ENCODE results near the gene ADORA1. TPM values are rescaled to one million over a fixed set of nuclear protein-coding genes. Genes with fewer than 3 reads are reported as not detected.

The ADORA1 gene
- total and polyA plus RNA-seq, 2 donors, result 1.1 to 1.4 TPM

- H3K4me3 ChIP-seq (ENCODE audit: low read depth, low read length), result no peak overlapping the region
- no peak overlapping the region for H3K27ac ChIP-seq (ENCODE audit: low read depth)
- 82% methylated on average over 5 of the region's 5 CpGs for WGBS
- DNase-seq (ENCODE audit: extremely low spot score), result no peak
- no peaks in the 10 kb centered on the region for H3K36me3 ChIP-seq (ENCODE audit: insufficient read depth)
- H3K4me1 ChIP-seq (ENCODE audit: insufficient read depth), result no peaks in the 10 kb centered on the region
Observed at GRCh38 chr1:203147376-203147775, 19.9 kb downstream of the ADORA1 start.

- H3K4me1 ChIP-seq (ENCODE audit: insufficient read depth), result no peaks in the 10 kb centered on the region
- DNase-seq (ENCODE audit: extremely low spot score), result no peak
- no peak overlapping the region for H3K27ac ChIP-seq (ENCODE audit: low read depth)
- no peak overlapping the region for H3K4me3 ChIP-seq (ENCODE audit: low read depth, low read length)
- WGBS, result 98% methylated on average over 5 of the region's 5 CpGs
- no peaks in the 10 kb centered on the region for H3K36me3 ChIP-seq (ENCODE audit: insufficient read depth)
Observed at GRCh38 chr1:203148127-203148526, 20.6 kb downstream of the ADORA1 start.

GRCh38 chr1:203148579-203148978, 21.1 kb downstream of the ADORA1 start:
- no peaks in the 10 kb centered on the region for H3K36me3 ChIP-seq (ENCODE audit: insufficient read depth)
- no peak overlapping the region for H3K27ac ChIP-seq (ENCODE audit: low read depth)
- 94% methylated on average over 12 of the region's 12 CpGs for WGBS
- no peak overlapping the region for H3K4me3 ChIP-seq (ENCODE audit: low read depth, low read length)
- no peaks in the 10 kb centered on the region for H3K4me1 ChIP-seq (ENCODE audit: insufficient read depth)
- no peak for DNase-seq (ENCODE audit: extremely low spot score)

- Histone ChIP-seq H3K36me3 (ENCODE audit: insufficient read depth) (no peaks in the 10 kb centered on the region), H3K27ac (ENCODE audit: low read depth) (no peak overlapping the region), H3K4me3 (ENCODE audit: low read depth, low read length) (no peak overlapping the region), H3K4me1 (ENCODE audit: insufficient read depth) (no peaks in the 10 kb centered on the region)
- no peak for DNase-seq (ENCODE audit: extremely low spot score)
- 79% methylated on average over 7 of the region's 7 CpGs for WGBS
Observed at GRCh38 chr1:203149188-203149840, 21.8 kb downstream of the ADORA1 start.

- DNase-seq (ENCODE audit: extremely low spot score), result no peak
- no peak overlapping the region for H3K27ac ChIP-seq (ENCODE audit: low read depth)
- no peaks in the 10 kb centered on the region for H3K36me3 ChIP-seq (ENCODE audit: insufficient read depth)
- no peak overlapping the region for H3K4me3 ChIP-seq (ENCODE audit: low read depth, low read length)
- WGBS, result 80% methylated on average over 9 of the region's 9 CpGs
- no peaks in the 10 kb centered on the region for H3K4me1 ChIP-seq (ENCODE audit: insufficient read depth)
Observed at GRCh38 chr1:203150511-203151297, 23.2 kb downstream of the ADORA1 start.

- DNase-seq (ENCODE audit: extremely low spot score), result no peak
- Histone ChIP-seq H3K27ac (ENCODE audit: low read depth) (no peak overlapping the region), H3K36me3 (ENCODE audit: insufficient read depth) (no peaks in the 10 kb centered on the region), H3K4me1 (ENCODE audit: insufficient read depth) (no peaks in the 10 kb centered on the region), H3K4me3 (ENCODE audit: low read depth, low read length) (no peak overlapping the region)
- WGBS, result 69% methylated on average over 9 of the region's 9 CpGs
Observed at GRCh38 chr1:203151362-203152157, 24.0 kb downstream of the ADORA1 start.

GRCh38 chr1:203152158-203153034, 24.9 kb downstream of the ADORA1 start:
- Histone ChIP-seq H3K27ac (ENCODE audit: low read depth) (no peak overlapping the region), H3K4me3 (ENCODE audit: low read depth, low read length) (no peak overlapping the region), H3K36me3 (ENCODE audit: insufficient read depth) (no peaks in the 10 kb centered on the region), H3K4me1 (ENCODE audit: insufficient read depth) (no peaks in the 10 kb centered on the region)
- 79% methylated on average over 10 of the region's 10 CpGs for WGBS
- no peak for DNase-seq (ENCODE audit: extremely low spot score)

GRCh38 chr1:203153051-203153988, 25.8 kb downstream of the ADORA1 start:
- Histone ChIP-seq H3K4me3 (ENCODE audit: low read depth, low read length) (no peak overlapping the region), H3K36me3 (ENCODE audit: insufficient read depth) (no peaks in the 10 kb centered on the region), H3K4me1 (ENCODE audit: insufficient read depth) (no peaks in the 10 kb centered on the region), H3K27ac (ENCODE audit: low read depth) (no peak overlapping the region)
- no peak for DNase-seq (ENCODE audit: extremely low spot score)
- WGBS, result 81% methylated on average over 9 of the region's 9 CpGs

- H3K4me3 ChIP-seq (ENCODE audit: low read depth, low read length), result no peak overlapping the region
- H3K27ac ChIP-seq (ENCODE audit: low read depth), result no peak overlapping the region
- no peaks in the 10 kb centered on the region for H3K36me3 ChIP-seq (ENCODE audit: insufficient read depth)
- no peak for DNase-seq (ENCODE audit: extremely low spot score)
- 73% methylated on average over 13 of the region's 13 CpGs for WGBS
- no peaks in the 10 kb centered on the region for H3K4me1 ChIP-seq (ENCODE audit: insufficient read depth)
Observed at GRCh38 chr1:203153989-203154821, 26.7 kb downstream of the ADORA1 start.

- 79% methylated on average over 1 of the region's 1 CpG for WGBS
- Histone ChIP-seq H3K36me3 (ENCODE audit: insufficient read depth) (no peaks in the 10 kb centered on the region), H3K4me1 (ENCODE audit: insufficient read depth) (no peaks in the 10 kb centered on the region), H3K27ac (ENCODE audit: low read depth) (no peak overlapping the region), H3K4me3 (ENCODE audit: low read depth, low read length) (no peak overlapping the region)
- no peak for DNase-seq (ENCODE audit: extremely low spot score)
Observed at GRCh38 chr1:203156280-203156679, 28.8 kb downstream of the ADORA1 start.

- no peak overlapping the region for H3K4me3 ChIP-seq (ENCODE audit: low read depth, low read length)
- 79% methylated on average over 1 of the region's 1 CpG for WGBS
- no peak for DNase-seq (ENCODE audit: extremely low spot score)
- no peaks in the 10 kb centered on the region for H3K36me3 ChIP-seq (ENCODE audit: insufficient read depth)
- H3K27ac ChIP-seq (ENCODE audit: low read depth), result no peak overlapping the region
- H3K4me1 ChIP-seq (ENCODE audit: insufficient read depth), result no peaks in the 10 kb centered on the region
Observed at GRCh38 chr1:203158423-203158822, 30.9 kb downstream of the ADORA1 start.
